AG08395 (cell line): ENCODE data around the gene GDA.
"Not testable (repeated sequence)": the region's sequence is repeated elsewhere in the genome, so short reads cannot be mapped to it uniquely, and the experiment has no call there.

Source experiments
- DNase-seq: peaks from one replicate; pipeline ENCODE4 v3.0.0; 2012; ENCODE audit warnings: mixed read lengths, low spot score

GDA gene

DNA sequence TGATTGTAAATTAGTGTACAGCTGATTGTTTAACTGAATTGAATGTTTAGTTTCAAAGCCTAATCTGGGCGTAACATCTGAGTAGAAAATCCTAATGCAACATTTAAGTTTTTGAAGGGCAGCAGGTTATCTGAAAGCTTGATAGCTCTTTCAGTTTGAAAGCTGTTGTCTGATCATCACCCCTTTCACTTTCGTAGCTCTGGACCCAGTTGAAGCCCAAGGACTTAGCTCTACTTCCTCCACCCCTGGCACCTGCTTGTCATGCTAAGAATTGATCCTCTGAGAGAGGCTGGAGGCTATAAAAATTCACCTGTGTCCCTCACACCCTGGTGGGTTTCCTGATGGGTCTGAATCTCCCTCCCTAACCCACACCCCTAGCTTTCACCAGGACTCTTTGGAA is 129.7 kb downstream of the GDA start:
- DNase-seq = no peak

DNA sequence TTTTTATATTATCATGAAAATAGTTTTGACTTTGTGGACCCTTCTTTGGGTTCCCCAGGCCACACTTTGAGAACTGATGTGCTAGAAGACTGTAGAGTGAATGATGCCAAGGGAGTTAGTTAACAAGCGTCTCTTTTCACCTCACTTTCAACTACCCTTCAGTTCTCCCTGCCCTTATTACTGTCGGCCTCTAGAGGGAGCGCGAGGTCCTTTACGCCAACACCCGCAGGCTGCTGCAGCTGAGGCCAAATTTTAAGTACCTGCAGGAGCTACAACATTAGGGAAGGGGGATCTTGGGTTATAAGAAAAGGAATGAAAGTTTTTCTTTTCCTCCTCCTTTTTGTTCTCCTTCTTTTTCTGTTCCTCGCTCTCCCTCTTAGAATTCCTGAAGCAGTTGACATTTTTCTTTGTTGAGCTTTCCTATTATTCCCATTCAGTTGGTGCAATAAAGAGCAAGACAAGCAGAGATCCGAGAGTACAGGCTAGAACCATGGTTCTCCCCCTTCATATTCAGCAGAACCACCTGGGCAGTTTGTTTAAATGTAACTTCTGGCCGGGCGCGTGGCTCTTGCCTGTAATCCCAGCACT is 131.8 kb downstream of the GDA start:
- peak; percentile 80 for DNase-seq

DNA sequence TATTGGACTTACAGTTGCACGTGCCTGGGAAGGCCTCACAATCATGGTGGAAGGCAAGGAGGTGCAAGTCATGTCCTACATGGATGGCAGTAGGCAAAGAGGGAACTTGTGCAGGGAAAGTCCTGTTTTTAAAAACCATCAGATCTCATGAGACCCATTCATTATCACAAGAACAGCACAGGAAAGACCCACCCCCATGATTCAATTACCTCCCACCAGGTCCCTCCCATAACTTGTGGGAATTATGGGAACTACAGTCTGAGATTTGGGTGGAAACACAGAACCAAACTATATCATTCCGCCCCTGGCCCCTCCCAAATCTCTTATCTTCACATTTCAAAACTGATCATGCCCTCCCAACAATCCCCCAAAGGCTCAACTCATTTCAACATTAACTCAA is 140.2 kb downstream of the GDA start:
- no peak for DNase-seq

DNA sequence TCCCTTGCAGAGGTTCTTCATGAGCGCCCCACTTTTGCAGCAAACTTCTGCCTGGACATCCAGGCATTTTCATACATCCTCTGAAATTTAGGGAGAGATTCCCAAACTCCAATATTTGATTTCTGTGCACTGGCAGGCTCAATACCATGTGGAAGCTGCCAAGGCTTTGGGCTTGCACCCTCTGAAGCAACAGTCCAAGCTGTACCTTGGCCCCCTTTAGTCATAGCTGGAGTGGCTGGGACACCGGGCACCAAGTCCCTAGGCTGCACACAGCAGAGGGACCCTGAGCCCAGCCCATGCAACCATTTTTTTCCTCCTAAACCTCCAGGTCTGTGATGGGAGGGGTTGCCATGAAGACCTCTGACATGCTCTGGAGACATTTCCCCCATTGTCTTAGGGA is 141.1 kb downstream of the GDA start:
- no peak for DNase-seq

DNA sequence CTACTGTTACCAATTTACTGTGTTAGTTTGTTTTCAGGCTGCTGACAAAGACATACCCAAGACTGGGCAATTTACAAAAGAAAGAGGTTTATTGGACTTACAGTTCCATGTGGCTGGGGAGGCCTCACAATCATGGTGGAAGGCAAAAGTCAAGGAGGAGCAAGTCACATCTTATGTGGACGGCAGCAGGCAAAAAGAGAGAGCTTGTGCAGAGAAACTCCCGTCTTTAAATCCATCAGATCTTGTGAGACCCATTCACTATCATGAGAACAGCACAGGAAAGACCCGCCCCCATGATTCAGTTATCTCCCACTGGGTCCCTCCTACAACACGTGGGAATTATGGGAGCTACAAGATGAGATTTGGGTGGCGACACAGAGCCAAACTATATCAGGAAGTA is 142.3 kb downstream of the GDA start:
- DNase-seq = not testable (repeated sequence)

DNA sequence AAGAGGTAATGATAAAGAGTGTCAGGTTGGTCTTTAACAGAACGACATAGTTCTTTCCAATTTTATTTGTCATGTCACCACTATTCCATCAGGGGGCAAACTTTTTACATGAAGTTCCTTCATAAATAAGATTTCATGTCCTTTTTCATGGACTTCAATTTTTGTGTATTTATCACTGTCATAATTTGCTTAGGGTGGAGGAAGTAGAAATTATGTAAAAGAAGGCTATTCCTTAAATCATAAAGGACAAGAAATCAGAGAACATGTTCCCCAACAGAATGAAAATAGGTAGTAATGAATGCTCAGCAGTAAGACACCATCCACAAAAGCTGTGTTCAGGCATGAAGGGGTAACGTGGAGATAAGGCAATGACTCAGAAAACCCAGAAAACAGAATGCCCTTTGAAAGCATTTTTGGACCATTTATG is 143.0 kb downstream of the GDA start:
- peak; percentile 43 for DNase-seq

DNA sequence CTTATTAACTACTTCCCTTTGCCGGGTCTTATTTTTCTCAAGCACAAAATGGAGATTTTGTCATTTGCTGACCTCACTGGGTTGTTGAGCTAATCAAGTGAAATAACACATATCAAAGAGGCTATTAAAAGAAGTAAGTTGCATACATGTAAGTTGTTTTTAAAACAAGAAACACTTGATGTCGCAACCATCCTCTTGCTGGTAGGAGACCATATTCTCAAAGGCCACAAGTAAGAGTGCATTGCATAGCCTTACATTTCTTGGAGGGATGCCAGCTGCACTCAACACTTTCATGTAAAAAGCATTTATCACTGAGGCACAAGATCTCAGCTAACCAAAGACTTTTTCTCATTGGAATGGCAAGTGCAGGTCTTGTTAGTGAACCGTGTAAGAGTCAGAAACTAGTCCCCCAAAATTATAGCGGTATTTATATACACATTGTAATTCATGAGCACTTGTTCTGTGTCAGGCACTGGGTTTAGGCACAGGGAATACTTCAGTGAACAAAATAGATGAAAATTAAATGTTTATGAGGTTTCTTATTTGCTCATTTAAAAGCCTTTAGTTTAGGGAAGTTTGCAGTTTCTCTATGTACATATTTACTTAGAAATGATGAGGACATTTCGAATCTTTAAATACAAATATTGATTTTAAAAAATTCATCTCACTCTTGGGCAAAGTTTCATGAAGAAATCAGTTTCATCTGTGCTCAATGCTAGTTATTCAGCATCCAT is 143.8 kb downstream of the GDA start:
- DNase-seq = peak; percentile 7

DNA sequence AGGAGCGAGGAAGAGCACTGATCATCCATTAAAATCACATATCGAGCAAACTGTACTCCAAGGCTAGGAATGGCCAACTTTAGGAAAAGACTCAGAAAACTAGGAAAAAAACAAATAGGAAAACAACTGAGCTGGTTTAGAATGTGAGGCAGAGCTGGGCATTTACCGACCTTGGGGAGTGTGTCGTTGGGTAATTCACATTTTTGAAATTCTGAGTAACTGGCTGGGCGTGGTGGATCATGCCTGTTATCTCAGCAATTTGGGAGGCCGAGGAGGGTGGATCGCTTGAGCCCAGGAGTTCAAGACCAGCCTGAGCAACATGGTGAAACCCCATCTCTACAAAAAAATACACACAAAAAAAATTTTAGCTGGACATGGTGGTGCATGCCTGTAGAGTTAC is 145.7 kb downstream of the GDA start:
- DNase-seq = no peak

DNA sequence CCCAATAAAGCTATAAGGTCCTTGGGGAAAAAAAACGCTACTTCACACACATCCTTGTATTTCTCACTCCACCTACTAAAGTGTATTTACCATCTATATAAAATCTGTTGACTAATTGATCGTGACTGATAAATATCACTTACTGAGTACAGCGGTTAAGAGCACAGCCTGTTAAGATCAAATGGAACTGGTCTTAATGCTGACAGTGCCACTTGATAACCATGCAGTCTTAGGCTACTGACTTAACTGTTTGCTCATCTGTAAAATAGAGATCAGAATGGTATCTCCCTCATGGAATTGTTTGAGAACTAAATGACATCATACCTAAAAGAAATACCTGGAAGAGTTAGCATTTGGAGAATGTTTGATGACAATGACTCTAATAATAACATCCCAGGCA is 148.3 kb downstream of the GDA start:
- DNase-seq = no peak

DNA sequence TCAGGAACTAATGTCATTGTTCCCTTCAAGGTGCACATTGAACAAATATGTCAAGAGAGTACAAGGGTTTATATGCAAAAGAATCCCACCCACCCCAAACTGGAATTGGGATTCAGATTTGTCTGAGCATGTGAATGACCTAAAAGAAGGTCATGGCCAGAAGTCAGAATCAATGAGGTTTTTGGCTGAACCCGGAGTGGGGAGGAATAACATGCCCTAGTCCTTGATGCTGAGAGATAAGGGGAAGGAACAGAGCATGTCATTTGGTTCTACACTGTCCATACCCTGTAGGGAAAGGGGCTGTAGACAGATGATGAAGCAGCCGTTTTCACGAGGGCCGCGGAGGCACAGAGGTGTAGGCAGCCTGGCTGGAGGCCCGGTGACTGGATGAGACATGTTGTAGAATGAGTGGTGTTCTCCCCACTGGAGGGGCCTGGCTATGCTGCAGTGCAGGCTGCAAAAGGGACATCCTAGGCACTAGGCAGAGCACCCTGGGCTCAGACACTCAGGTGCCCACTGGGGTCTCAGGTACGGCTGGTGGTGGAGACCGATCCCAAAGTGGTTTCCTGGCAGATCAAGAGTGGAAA is 149.9 kb downstream of the GDA start:
- no peak for DNase-seq

DNA sequence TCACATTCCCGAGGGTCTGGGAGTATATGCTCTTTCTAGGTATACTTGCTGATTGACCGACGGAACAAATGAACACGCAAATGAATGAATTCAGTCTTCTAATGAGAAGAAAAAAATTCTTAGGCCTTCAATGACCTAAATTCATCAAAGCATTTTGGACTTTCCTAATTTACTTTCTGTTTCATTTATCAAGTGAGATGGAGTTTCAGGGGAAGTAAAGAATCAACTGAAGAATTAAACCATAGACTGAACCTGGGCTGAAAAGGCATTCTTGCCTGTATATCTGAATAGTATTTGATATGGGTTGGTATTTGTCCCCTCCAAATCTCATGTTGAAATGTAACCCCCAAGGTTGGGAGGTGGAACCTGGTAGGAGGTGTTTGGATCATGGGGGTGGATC is 151.6 kb downstream of the GDA start:
- no peak for DNase-seq
